Measurements from ENCODE around the gene CHTF18. TPM values are rescaled to one million over a fixed set of nuclear protein-coding genes. Genes with fewer than 3 reads are reported as not detected.

Gene CHTF18
- total and polyA plus RNA-seq, 10 of the 15 experiments (the other 5 are each of a cell fraction or from before 2014, with no cell fraction given), result 1.6 to 87.8 (median 19.4) TPM

GRCh38 chr16:813916-814412 is 25.5 kb downstream of the CHTF18 start:
- no peak overlapping the region for H2AFZ ChIP-seq (ENCODE audit: control insufficient read depth, low read depth, low read length)
- in situ Hi-C loops (cut with MboI), result no loop called here
- 61% methylated on average over 21 of the region's 22 CpGs for WGBS (ENCODE audit: insufficient coverage, insufficient replicate concordance, low lambda C conversion rate, missing lambda C conversion rate)
- H3K36me3 ChIP-seq (ENCODE audit: control insufficient read depth in 2 of 2, insufficient read depth in 2 of 2, low read length in 1 of 2), result no peaks in the 10 kb centered on the region
- H3K9me3 ChIP-seq (replicated peaks; ENCODE audit: control insufficient read depth, insufficient read depth, low read length), result no peaks in the 10 kb centered on the region; the same call in 2 of the 3 replicates
- no peak overlapping the region for H3K27ac ChIP-seq (ENCODE audit: control insufficient read depth, insufficient read depth)
- H3K27me3 ChIP-seq (replicated peaks in 1 of 2; ENCODE audit: control insufficient read depth in 2 of 2, insufficient read depth in 2 of 2, low read length in 1 of 2), result no peaks in the 10 kb centered on the region; a peak in 1 of 4 replicates
- RAD21 ChIA-PET (ENCODE audit: unreplicated experiment), result no interaction called here
- H3K79me2 ChIP-seq (ENCODE audit: control insufficient read depth, insufficient read depth, low read length), result no peaks in the 10 kb centered on the region
- SMC1A ChIA-PET (ENCODE audit: uncharacterized antibody, unreplicated experiment), result no interaction called here
- POLR2A ChIA-PET, result no interaction called here
- intact Hi-C loops (cut with micrococcal nuclease; ENCODE audit: unreplicated experiment), result no loop called here
- no peak for DNase-seq (ENCODE audit: low read depth, low spot score)
- CTCF ChIA-PET, result no interaction called here
- no peak overlapping the region for H3K4me2 ChIP-seq (ENCODE audit: control insufficient read depth, insufficient read depth)
- no peak overlapping the region for H3K4me3 ChIP-seq
- no peak for ATAC-seq
- H3K9ac ChIP-seq (ENCODE audit: control insufficient read depth, insufficient read depth, low read length), result no peak overlapping the region
- H3K4me1 ChIP-seq (ENCODE audit: control insufficient read depth, insufficient read depth, low read length), result no peaks in the 10 kb centered on the region; the same call in 1 of the 2 replicates
- BruUV-seq (replicated peaks), result no TSS peak
- no peaks in the 10 kb centered on the region for H4K20me1 ChIP-seq (ENCODE audit: control insufficient read depth, insufficient read depth)
- no peak for FAIRE-seq
- TF ChIP-seq ZBTB33 (IDR thresholded peaks at IDR 0.05) (no peak), TCF3 (IDR thresholded peaks at IDR 0.05; ENCODE audit: borderline replicate concordance, insufficient read depth, low read depth, low read length) (no peak), TAF1 (IDR thresholded peaks at IDR 0.05; ENCODE audit: borderline replicate concordance, low read depth, low read length) (no peak), MTA2 (IDR thresholded peaks at IDR 0.05; ENCODE audit: low read depth) (no peak), RUNX3 (IDR thresholded peaks at IDR 0.05; ENCODE audit: low read length) (no peak), ASH2L (IDR thresholded peaks at IDR 0.05; ENCODE audit: borderline replicate concordance, low read depth) (no peak)
- TF ChIP-seq, protein P1, sequence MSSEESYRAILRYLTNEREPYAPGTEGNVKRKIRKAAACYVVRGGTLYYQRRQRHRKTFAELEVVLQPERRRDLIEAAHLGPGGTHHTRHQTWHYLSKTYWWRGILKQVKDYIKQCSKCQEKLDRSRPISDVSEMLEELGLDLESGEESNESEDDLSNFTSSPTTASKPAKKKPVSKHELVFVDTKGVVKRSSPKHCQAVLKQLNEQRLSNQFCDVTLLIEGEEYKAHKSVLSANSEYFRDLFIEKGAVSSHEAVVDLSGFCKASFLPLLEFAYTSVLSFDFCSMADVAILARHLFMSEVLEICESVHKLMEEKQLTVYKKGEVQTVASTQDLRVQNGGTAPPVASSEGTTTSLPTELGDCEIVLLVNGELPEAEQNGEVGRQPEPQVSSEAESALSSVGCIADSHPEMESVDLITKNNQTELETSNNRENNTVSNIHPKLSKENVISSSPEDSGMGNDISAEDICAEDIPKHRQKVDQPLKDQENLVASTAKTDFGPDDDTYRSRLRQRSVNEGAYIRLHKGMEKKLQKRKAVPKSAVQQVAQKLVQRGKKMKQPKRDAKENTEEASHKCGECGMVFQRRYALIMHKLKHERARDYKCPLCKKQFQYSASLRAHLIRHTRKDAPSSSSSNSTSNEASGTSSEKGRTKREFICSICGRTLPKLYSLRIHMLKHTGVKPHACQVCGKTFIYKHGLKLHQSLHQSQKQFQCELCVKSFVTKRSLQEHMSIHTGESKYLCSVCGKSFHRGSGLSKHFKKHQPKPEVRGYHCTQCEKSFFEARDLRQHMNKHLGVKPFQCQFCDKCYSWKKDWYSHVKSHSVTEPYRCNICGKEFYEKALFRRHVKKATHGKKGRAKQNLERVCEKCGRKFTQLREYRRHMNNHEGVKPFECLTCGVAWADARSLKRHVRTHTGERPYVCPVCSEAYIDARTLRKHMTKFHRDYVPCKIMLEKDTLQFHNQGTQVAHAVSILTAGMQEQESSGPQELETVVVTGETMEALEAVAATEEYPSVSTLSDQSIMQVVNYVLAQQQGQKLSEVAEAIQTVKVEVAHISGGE (CRISPR knock-in tag; IDR thresholded peaks at IDR 0.05), result no peak
- TF ChIP-seq, protein P2, sequence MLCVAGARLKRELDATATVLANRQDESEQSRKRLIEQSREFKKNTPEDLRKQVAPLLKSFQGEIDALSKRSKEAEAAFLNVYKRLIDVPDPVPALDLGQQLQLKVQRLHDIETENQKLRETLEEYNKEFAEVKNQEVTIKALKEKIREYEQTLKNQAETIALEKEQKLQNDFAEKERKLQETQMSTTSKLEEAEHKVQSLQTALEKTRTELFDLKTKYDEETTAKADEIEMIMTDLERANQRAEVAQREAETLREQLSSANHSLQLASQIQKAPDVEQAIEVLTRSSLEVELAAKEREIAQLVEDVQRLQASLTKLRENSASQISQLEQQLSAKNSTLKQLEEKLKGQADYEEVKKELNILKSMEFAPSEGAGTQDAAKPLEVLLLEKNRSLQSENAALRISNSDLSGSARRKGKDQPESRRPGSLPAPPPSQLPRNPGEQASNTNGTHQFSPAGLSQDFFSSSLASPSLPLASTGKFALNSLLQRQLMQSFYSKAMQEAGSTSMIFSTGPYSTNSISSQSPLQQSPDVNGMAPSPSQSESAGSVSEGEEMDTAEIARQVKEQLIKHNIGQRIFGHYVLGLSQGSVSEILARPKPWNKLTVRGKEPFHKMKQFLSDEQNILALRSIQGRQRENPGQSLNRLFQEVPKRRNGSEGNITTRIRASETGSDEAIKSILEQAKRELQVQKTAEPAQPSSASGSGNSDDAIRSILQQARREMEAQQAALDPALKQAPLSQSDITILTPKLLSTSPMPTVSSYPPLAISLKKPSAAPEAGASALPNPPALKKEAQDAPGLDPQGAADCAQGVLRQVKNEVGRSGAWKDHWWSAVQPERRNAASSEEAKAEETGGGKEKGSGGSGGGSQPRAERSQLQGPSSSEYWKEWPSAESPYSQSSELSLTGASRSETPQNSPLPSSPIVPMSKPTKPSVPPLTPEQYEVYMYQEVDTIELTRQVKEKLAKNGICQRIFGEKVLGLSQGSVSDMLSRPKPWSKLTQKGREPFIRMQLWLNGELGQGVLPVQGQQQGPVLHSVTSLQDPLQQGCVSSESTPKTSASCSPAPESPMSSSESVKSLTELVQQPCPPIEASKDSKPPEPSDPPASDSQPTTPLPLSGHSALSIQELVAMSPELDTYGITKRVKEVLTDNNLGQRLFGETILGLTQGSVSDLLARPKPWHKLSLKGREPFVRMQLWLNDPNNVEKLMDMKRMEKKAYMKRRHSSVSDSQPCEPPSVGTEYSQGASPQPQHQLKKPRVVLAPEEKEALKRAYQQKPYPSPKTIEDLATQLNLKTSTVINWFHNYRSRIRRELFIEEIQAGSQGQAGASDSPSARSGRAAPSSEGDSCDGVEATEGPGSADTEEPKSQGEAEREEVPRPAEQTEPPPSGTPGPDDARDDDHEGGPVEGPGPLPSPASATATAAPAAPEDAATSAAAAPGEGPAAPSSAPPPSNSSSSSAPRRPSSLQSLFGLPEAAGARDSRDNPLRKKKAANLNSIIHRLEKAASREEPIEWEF (IDR thresholded peaks at IDR 0.05; ENCODE audit: insufficient replicate concordance, low read depth, low read length), result no peak
- TF ChIP-seq, protein P3, sequence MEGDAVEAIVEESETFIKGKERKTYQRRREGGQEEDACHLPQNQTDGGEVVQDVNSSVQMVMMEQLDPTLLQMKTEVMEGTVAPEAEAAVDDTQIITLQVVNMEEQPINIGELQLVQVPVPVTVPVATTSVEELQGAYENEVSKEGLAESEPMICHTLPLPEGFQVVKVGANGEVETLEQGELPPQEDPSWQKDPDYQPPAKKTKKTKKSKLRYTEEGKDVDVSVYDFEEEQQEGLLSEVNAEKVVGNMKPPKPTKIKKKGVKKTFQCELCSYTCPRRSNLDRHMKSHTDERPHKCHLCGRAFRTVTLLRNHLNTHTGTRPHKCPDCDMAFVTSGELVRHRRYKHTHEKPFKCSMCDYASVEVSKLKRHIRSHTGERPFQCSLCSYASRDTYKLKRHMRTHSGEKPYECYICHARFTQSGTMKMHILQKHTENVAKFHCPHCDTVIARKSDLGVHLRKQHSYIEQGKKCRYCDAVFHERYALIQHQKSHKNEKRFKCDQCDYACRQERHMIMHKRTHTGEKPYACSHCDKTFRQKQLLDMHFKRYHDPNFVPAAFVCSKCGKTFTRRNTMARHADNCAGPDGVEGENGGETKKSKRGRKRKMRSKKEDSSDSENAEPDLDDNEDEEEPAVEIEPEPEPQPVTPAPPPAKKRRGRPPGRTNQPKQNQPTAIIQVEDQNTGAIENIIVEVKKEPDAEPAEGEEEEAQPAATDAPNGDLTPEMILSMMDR (IDR thresholded peaks at IDR 0.05 in 2 of 3, conservative IDR thresholded peaks at IDR 0.05 in 1 of 3; ENCODE audit: control insufficient read depth in 2 of 3, extremely low read depth in 1 of 3, insufficient read depth in 1 of 3, low read depth in 3 of 3, low read length in 3 of 3), result no peak

All from GM12878 (cell line).